Nephron (organoid): Measurements from ENCODE around the gene VPS26B.
A peak's percentile ranks its signal among the peaks of the same experiment; 100 is the strongest.
"Not testable (repeated sequence)": the region's sequence is repeated elsewhere in the genome, so short reads cannot be mapped to it uniquely, and the experiment has no call there.

ENCODE experiments used
- H3K27ac Mint-ChIP-seq, 3 experiments: 2 replicates each; pipeline ENCODE4 v1.8.0; 2020; ENCODE audit warnings: mixed read lengths in 3 of 3, mild to moderate bottlenecking in 2 of 3, moderate library complexity in 1 of 3
- H3K27me3 Mint-ChIP-seq: 2 replicates; pipeline ENCODE4 v1.8.0; 2021; ENCODE audit warnings: low read depth, mild to moderate bottlenecking, moderate library complexity, mixed read lengths
- H3K36me3 Mint-ChIP-seq: 2 replicates; pipeline ENCODE4 v1.8.0; 2020; ENCODE audit warnings: low read depth, mixed read lengths
- H3K4me1 Mint-ChIP-seq: 2 replicates; pipeline ENCODE4 v1.8.0; 2020; ENCODE audit warnings: mixed read lengths
- H3K4me3 Mint-ChIP-seq, 3 experiments: 2 replicates each; pipeline ENCODE4 v1.8.0; 2020; ENCODE audit warnings: mild to moderate bottlenecking in 3 of 3, mixed read lengths in 3 of 3, moderate library complexity in 2 of 3
- H3K9me3 Mint-ChIP-seq: 2 replicates; pipeline ENCODE4 v1.8.0; 2020; ENCODE audit warnings: mixed read lengths
- TF ChIP-seq, protein P1 (sequence below), 3 experiments: fragments of 200-600 bp; sonication (generic); IDR thresholded peaks; one replicate each; pipeline ENCODE4 v1.5.0; 2021; ENCODE audit warnings: antibody characterized with exemption in 3 of 3; ENCODE audit not compliant: unreplicated experiment in 3 of 3

Gene VPS26B

DNA sequence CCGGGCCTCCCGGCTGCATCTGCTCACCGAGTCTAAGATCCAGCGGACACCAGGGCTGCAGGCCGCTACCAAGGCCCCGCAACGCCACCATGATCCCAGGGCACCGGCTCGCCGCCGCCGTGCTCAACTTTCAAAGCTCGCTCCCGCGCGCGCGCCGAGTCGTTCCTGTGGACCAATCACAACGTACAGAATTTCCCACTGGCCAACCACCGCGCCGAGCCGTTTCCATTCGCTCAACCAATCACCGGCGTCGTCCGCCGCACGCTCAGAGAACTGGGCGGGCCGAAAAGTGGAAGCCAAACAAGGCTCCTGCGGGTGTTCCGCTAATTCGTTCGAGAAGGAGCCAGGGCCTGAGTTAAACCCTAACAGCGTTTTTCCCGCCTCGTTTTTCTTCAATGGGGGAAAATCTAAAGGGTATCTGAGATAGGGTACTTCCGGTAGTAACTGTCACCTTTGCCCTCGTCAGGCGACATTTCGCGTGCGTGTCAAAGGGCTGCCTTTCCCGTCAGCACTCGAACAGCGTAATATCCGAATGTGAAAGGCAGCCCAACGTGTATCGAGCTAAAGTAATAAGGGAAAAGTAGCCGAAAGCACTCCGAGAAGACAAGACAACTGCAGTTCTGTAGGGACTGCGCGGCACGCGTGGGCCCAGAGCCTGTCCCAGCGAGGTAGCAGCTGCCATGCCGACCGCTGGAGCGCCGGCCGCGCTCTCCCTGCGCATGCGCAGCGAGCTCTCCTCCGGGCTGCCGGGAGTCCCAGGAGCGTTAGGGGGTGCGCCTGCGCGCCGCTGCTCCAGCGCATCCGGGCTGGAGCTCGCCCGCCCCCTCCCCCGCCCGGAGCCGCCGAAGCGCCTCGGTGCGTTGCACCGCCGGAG lies at the start of gene VPS26B, which contains the start of gene NCAPD3:
Gene VPS26B (plus strand): TSS at position 836 of the 874 bp plus-strand sequence. CDS start 452 bp downstream, outside the sequence.
Gene NCAPD3 (minus strand): TSS at position 132 of the 874 bp plus-strand sequence. CDS start 41 bp downstream, at position 91.
- Mint-ChIP-seq H3K4me3 (peak within 1 kb of the TSS; percentile 95 to 97 (median 95)), H3K9me3 (no peaks in the 10 kb centered on the region), H3K4me1 (peaks cover 44% of the 10 kb centered on the region), H3K27me3 (no peaks in the 10 kb centered on the region), H3K36me3 (peaks cover 10% of the 10 kb centered on the region), H3K27ac (peak within 1 kb of the TSS; percentile 93 to 98 (median 93))
- TF ChIP-seq, protein P1, sequence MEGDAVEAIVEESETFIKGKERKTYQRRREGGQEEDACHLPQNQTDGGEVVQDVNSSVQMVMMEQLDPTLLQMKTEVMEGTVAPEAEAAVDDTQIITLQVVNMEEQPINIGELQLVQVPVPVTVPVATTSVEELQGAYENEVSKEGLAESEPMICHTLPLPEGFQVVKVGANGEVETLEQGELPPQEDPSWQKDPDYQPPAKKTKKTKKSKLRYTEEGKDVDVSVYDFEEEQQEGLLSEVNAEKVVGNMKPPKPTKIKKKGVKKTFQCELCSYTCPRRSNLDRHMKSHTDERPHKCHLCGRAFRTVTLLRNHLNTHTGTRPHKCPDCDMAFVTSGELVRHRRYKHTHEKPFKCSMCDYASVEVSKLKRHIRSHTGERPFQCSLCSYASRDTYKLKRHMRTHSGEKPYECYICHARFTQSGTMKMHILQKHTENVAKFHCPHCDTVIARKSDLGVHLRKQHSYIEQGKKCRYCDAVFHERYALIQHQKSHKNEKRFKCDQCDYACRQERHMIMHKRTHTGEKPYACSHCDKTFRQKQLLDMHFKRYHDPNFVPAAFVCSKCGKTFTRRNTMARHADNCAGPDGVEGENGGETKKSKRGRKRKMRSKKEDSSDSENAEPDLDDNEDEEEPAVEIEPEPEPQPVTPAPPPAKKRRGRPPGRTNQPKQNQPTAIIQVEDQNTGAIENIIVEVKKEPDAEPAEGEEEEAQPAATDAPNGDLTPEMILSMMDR (IDR thresholded peaks at IDR 0.05; ENCODE audit: unreplicated experiment in 3 of 3), result no peak

DNA sequence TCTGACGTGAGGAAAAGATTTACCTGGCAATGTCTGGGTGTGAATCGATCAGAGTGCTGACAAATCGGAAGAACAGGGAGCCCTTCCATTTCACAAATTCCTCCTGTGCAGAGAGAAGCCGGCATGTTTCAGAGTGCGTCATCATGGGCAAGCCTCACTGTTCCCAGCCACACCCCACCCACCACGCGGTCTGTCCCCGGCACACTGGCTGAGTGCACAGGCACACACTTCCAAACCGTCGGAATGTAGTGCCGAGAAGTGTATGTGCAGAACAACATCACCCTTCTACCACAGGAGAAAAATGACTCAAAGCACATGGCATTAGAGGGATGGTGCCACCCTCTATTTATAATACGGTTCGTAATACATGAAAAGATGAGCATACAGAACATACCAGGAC lies 48.2 kb upstream of the VPS26B start:
- Mint-ChIP-seq H3K27ac (no peak overlapping the region), H3K27me3 (no peaks in the 10 kb centered on the region), H3K4me3 (no peak overlapping the region), H3K9me3 (no peaks in the 10 kb centered on the region), H3K4me1 (no peaks in the 10 kb centered on the region), H3K36me3 (peaks cover 62% of the 10 kb centered on the region)
- TF ChIP-seq, protein P1 (IDR thresholded peaks at IDR 0.05; ENCODE audit: unreplicated experiment in 3 of 3), result no peak

DNA sequence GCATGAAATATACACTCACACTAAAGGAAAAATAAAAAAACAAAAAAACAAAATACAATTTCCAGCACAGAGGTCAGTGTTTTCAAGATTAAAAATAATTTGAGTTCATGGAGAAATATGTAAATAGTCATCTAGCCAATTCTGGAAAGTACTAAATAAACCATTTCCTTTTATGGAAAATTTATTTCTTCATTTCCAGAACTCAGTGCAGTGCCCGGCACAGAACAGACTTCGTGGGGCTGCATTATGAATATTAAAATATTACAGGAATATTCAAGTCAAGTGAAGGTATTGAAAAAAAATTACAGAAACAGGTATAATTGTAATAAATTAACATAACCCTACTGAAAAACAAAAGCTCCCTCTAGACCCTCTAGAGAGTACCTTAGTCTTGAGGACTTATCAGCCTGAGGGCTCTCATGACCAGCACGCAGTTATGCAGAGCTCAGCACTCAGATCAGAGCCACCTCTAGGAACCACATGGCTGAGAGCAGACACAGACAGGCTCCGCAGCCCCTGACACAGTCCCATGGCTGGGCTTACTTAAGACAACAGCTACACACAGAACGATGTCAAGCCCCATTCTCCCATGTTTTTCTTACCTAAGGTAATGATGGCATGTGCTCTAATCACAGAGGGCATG lies 46.3 kb upstream of the VPS26B start:
- TF ChIP-seq, protein P1 (IDR thresholded peaks at IDR 0.05; ENCODE audit: unreplicated experiment in 3 of 3), result no peak
- H3K27ac Mint-ChIP-seq, result no peak overlapping the region
- peaks cover 49% of the 10 kb centered on the region for H3K36me3 Mint-ChIP-seq
- H3K27me3 Mint-ChIP-seq, result no peaks in the 10 kb centered on the region
- no peaks in the 10 kb centered on the region for H3K4me1 Mint-ChIP-seq
- H3K9me3 Mint-ChIP-seq, result no peaks in the 10 kb centered on the region
- no peak overlapping the region for H3K4me3 Mint-ChIP-seq

DNA sequence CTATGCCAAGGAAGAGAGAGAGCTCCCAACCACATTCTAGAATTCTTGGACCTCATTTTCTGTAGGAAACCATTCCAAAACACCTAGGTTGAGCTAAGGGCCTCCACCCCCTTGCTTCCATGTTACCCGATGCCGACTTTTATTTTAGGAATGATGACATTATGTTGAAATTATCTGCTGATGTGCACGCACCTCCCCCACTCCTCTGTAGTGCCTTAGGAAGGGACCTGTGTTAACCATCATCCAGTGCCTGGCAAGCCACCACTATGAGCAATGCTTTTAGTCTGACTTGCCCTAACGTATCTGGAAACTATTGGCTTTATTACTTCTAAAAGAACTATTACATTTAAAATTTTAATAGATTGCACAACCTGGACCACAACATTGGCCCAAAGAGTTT lies 42.8 kb upstream of the VPS26B start:
- Mint-ChIP-seq H3K9me3 (no peaks in the 10 kb centered on the region), H3K27ac (no peak overlapping the region), H3K4me3 (no peak overlapping the region), H3K27me3 (no peaks in the 10 kb centered on the region), H3K4me1 (no peaks in the 10 kb centered on the region), H3K36me3 (peaks cover 34% of the 10 kb centered on the region)
- TF ChIP-seq, protein P1 (IDR thresholded peaks at IDR 0.05; ENCODE audit: unreplicated experiment in 3 of 3), result no peak

DNA sequence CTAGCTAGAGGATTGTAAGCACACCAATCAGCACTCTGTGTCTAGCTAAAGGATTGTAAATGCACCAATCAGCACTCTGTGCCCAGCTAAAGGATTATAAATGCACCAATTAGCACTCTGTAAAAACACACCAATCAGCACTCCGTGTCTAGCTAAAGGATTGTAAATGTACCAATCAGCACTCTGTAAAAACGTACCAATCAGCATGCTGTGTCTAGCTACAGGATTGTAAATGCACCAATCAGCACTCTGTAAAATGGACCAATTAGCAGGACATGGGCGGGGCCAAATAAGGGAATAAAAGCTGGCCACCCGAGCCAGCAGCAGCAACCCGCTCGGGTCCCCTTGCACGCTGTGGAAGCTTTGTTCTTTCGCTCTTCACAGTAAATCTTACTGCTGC lies 36.4 kb upstream of the VPS26B start:
- not testable (repeated sequence) for H3K27me3 Mint-ChIP-seq, H3K4me1 Mint-ChIP-seq, H3K27ac Mint-ChIP-seq, H3K9me3 Mint-ChIP-seq, H3K4me3 Mint-ChIP-seq
- H3K36me3 Mint-ChIP-seq, result peaks cover 68% of the 10 kb centered on the region

DNA sequence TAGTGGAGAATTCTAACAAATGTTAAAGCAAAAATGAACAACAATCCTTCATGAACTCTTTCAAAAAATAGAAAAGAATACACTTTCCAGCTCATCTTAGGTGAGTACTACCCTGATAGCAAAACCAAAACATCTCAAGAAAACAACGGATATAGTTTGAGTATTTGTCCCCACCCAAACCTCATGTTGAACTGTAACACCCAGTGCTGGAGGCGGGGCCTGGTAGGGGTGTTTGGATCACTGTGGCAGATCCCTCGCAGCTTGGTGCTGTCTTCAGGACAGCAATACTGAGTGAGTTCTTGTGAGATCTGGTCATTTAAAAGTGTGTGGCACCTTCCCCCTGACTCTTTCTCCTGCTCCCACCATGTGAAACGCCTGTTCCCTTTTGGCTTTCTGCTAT lies 27.7 kb upstream of the VPS26B start:
- H3K27me3 Mint-ChIP-seq, result no peaks in the 10 kb centered on the region
- H3K4me3 Mint-ChIP-seq, result no peak overlapping the region
- H3K36me3 Mint-ChIP-seq, result peaks cover 74% of the 10 kb centered on the region
- no peak overlapping the region for H3K27ac Mint-ChIP-seq
- TF ChIP-seq, protein P1 (IDR thresholded peaks at IDR 0.05; ENCODE audit: unreplicated experiment in 3 of 3), result no peak
- H3K4me1 Mint-ChIP-seq, result no peaks in the 10 kb centered on the region
- no peaks in the 10 kb centered on the region for H3K9me3 Mint-ChIP-seq
